Right ventricle myocardium superior (tissue), 1 donor: Measurements from ENCODE around the gene FAM118B. TPM values are rescaled to one million over a fixed set of nuclear protein-coding genes. Genes with fewer than 3 reads are reported as not detected.
"Not testable (repeated sequence)": the region's sequence is repeated elsewhere in the genome, so short reads cannot be mapped to it uniquely, and the experiment has no call there.

Experiments used
- ATAC-seq: fragments of 200-7000 bp; cut with Tn5 transposase; one replicate; pipeline ENCODE4 v1.9.1; 2020; ENCODE audit warnings: mild to moderate bottlenecking; ENCODE audit not compliant: poor library complexity
- DNase-seq: peaks from one replicate; pipeline ENCODE4 v3.0.0-alpha.2; 2020
- intact Hi-C: fragments of 100-400 bp; cut with DNase I; formaldehyde crosslinking; loops from one replicate; pipeline ENCODE4 v1.11.2; 2022
- total RNA-seq: library from RNA; stranded (reverse); fragmentation: NEBNext Ultra II Directional; extraction: Animal tissue kit (Norgen Biotek cat#: 25700); gene quantifications from one replicate; pipeline ENCODE4 v1.2.1, GENCODE V29; 2021
- donor health status: DM: no; HTN: yes; CAD: no; lungs with severe emphysema.

The FAM118B gene
- total RNA-seq, 1 donor from 2014 or later: 22.2 TPM

GRCh38 chr11:126255507-126255906, 43.9 kb downstream of the FAM118B start:
- intact Hi-C loops: not testable (repeated sequence)

GRCh38 chr11:126256216-126256615, 44.6 kb downstream of the FAM118B start:
- ATAC-seq (no peak), DNase-seq (no peak)
- intact Hi-C loops: no loop called here

More at GRCh38 chr11:126255507-126255906, 43.9 kb downstream of the FAM118B start:
- not testable (repeated sequence) for ATAC-seq, DNase-seq

DNA sequence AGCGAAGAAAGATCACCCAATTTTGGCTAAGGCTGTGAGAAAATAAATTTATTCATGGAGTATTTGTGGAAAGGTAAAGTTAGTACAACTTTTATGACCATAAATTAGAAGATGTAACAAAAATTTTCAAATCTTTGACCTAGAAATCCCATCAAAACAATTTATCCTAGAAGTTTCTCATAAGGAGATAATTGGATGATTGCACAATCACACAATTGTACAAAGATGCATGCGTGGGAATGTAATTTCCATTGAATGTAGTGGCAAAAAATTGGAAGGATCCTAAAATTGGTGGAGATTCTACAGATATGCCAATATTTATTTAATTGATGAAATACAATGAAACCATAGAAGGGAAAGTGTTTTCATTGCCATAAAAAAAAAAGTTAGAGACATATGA, 45.6 kb downstream of the FAM118B start:
- no peak for ATAC-seq
- intact Hi-C loops: no loop called here
- DNase-seq: no peak

- DNase-seq (no peak), ATAC-seq (no peak)
- intact Hi-C loops: no loop called here
Measured at GRCh38 chr11:126257764-126258163, 46.2 kb downstream of the FAM118B start.

- ATAC-seq: no peak
- intact Hi-C loops: no loop called here
- DNase-seq: no peak
Measured at GRCh38 chr11:126262216-126262615, 50.6 kb downstream of the FAM118B start.

GRCh38 chr11:126263489-126263888, 51.9 kb downstream of the FAM118B start:
- ATAC-seq (no peak), DNase-seq (no peak)
- intact Hi-C loops: no loop called here

DNA sequence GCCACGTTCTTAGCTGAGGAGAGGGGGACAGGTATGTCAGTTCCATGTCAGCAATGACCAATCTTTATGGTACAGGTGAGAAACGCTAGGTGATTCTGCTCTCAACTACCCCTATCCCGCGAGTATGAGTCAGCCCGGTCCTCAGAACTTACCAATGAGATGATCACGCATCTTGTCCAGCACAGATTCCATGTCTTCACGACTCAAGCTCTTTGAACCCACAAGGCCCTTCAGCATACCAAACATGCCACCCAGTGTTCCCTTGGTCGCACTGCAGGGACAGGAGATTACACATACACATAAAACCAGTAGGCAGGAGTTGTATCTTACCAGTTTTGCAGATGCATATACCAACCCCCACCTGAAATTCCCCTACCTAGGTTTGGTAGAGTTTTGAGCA, 54.2 kb downstream of the FAM118B start:
- ATAC-seq: no peak
- no peak for DNase-seq
- intact Hi-C loops: loop anchor here (5.0 kb wide), 1 partner anchor 54 kb away; the partner anchor contains the start of genes FAM118B and RPUSD4

GRCh38 chr11:126267650-126268049, 56.1 kb downstream of the FAM118B start:
- DNase-seq: no peak
- ATAC-seq: no peak
- intact Hi-C loops: loop anchor here (5.0 kb wide), 1 partner anchor 55 kb away; the partner anchor contains the start of genes FAM118B and RPUSD4

DNA sequence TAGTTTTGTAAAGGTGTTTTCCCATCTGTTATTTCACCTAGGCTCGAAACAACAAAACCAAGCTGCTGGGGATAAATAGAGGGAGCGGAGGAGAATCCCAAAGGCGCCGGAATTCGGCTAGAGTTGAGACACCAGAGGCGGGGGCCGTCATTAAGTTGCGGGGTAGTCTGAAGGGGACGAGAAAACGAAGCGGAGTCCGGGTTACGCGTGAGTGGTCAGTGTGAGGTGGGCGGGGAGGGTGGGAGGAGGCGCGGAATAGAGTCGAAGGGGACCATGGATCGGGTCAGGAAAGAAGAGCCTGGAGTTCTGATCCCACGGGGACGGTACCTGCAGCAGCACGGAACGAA, 56.8 kb downstream of the FAM118B start:
- intact Hi-C loops: loop anchor here (5.0 kb wide), 1 partner anchor 56 kb away; the partner anchor contains the start of genes FAM118B and RPUSD4
- DNase-seq: no peak
- peak; percentile 19 for ATAC-seq

DNA sequence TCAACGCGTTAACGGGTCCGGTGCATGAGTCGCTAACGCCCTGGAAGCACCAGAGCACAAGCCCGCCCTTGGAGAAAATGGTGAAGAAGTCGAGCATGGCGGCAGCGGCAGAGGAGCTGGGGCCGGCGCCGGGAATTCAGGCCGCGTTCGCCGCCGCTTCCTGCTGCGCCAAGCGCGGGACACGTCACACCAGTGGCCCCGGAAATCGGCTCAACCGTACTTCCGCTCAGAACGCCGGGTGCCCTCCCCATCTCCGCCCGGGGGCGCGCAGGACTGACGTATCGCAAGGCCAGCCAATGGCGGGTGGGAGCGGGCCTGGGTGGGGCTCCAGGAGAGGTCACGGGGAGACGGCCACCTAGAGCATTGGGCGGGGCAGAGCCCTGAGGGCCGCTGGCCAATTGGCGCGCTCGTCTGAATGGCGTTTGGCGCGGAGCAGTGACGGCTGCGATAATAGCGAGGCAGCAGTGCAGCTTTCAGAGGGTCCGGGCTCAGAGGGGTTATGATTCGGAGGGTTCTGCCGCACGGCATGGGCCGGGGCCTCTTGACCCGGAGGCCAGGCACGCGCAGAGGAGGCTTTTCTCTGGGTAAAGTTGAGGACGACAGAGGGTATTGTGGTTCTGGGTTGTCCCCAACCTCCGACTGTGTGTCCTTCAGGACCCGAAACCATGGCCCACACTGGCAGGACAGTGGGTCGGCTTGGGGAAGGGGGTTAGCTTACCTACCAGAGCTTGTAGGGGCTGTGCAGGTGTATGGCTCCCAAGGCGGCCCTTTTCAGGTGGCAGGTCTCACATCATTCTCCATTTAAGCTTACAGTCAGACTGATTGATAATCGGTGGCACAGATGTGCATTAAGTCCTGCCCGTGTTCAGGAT, 57.4 kb downstream of the FAM118B start, which contains the start of the genes FOXRED1 and SRPRA:
TSS of gene FOXRED1 (plus strand) at position 447 of the 872 bp plus-strand sequence. CDS start at position 500, 53 bp downstream.
TSS of gene SRPRA (minus strand) at position 188 of the 872 bp plus-strand sequence. CDS start at position 97, 91 bp downstream.
- DNase-seq (peak; percentile 100), ATAC-seq (peak; percentile 100)
- intact Hi-C loops: loop anchor here (5.0 kb wide), 1 partner anchor 57 kb away; the partner anchor contains the start of genes FAM118B and RPUSD4

- ATAC-seq: no peak
- no peak for DNase-seq
- intact Hi-C loops: no loop called here
Measured at GRCh38 chr11:126277322-126277721, 65.7 kb downstream of the FAM118B start.

GRCh38 chr11:126277780-126278179, 66.2 kb downstream of the FAM118B start:
- intact Hi-C loops: no loop called here
- DNase-seq (no peak), ATAC-seq (no peak)

- ATAC-seq (no peak), DNase-seq (no peak)
- intact Hi-C loops: no loop called here
Measured at GRCh38 chr11:126279191-126279590, 67.6 kb downstream of the FAM118B start.

- intact Hi-C loops: no loop called here
Measured at GRCh38 chr11:126280595-126280994, 69.0 kb downstream of the FAM118B start.

DNA sequence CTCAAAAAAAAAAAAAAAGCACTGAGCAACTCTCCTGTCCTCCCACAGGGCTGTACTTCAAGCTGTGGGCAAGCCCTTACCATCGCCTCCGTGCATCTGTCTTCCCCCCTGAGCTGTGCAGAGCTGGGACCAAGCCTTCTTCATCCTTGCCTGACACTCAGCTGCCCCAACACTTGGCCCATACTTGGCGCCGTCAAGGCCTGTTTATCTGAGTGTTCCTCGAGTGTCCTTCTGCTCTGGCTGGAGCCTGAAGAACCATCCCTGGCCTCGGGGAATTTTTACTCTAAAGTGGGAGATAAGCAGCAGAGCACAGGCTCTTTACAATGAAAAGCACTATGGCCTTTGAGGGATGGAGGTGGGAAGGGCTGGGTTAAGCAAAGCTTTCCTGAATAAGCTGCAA, 69.7 kb downstream of the FAM118B start:
- ATAC-seq (no peak), DNase-seq (no peak)
- intact Hi-C loops: no loop called here

More at GRCh38 chr11:126280595-126280994, 69.0 kb downstream of the FAM118B start:
- ATAC-seq (no peak), DNase-seq (peak; percentile 49)

GRCh38 chr11:126281666-126282175, 70.1 kb downstream of the FAM118B start:
- no peak for ATAC-seq
- intact Hi-C loops: no loop called here

GRCh38 chr11:126282361-126282735, 70.8 kb downstream of the FAM118B start:
- DNase-seq (peak; percentile 75), ATAC-seq (peak; percentile 85)
- intact Hi-C loops: no loop called here

More at GRCh38 chr11:126281666-126282175, 70.1 kb downstream of the FAM118B start:
- no peak for DNase-seq

DNA sequence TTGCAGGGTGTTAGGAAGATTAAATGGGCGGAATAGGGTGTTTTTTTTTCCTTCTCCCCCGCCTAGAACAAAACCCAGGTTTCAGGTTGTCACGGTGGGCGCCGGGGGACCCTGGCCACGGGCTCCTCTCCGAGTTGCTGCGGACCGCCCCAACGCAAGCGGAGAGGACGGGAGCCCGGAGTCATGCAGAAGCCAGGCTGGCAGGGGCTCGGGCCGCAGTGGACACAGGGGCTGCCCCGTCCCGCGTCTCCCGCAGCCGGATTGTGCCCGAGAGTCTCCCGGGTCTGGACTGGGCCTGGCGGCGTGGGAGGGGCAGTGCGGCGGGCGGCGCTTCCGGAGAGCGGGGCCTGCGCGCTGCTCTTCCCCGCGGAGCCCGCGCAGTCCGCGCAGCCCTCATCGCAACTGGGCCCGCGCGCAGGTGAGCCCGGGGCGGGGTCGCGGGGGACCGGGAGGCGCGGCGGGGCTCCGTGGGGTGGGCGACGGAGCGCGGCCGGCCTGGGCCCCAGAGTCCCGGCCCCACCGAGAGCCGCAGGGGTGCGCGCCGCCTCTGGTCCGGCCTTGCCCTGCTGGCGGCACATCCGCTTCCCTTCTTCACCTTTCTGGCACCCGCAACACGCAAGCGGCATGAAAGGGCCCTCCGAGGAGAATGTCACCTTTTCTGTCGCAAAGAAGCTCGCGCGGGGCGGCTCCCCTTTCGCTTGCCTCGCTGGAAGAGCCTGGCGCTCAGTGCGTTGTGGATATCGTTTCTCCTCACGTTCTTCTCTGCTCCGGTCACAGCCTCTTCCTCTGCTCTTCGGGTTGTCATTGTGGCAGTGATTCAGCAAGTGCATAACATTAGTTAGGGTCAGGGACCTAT, 71.4 kb downstream of the FAM118B start, which contains the start of gene TIRAP:
TSS of gene TIRAP (plus strand) at position 358 of the 856 bp plus-strand sequence. CDS start 7,802 bp downstream, outside the sequence.
- peak; percentile 86 for DNase-seq
- intact Hi-C loops: no loop called here
- peak; percentile 96 for ATAC-seq

- peak; percentile 55 for DNase-seq
- no peak for ATAC-seq
- intact Hi-C loops: no loop called here
Measured at GRCh38 chr11:126284829-126285228, 73.2 kb downstream of the FAM118B start.
